IgD-negative memory B cell (primary cell): ENCODE data around the gene ALKAL2. TPM values are rescaled to one million over a fixed set of nuclear protein-coding genes. Genes with fewer than 3 reads are reported as not detected.

ENCODE experiments used
- H3K27ac Mint-ChIP-seq, 3 donors: one replicate each; pipeline ENCODE4 v1.8.0; 2020 to 2022; ENCODE audit warnings: mild to moderate bottlenecking in 3 of 3, mixed read lengths in 3 of 3, moderate library complexity in 1 of 3
- H3K27me3 Mint-ChIP-seq: one replicate; pipeline ENCODE4 v1.8.0; 2021; ENCODE audit warnings: mixed read lengths
- H3K36me3 Mint-ChIP-seq: one replicate; pipeline ENCODE4 v1.8.0; 2020; ENCODE audit warnings: mild to moderate bottlenecking, mixed read lengths
- H3K4me1 Mint-ChIP-seq, 3 donors: one replicate each; pipeline ENCODE4 v1.8.0; 2020 to 2022; ENCODE audit warnings: mixed read lengths in 3 of 3, mild to moderate bottlenecking in 1 of 3
- H3K4me3 Mint-ChIP-seq, 4 donors: one replicate each; pipeline ENCODE4 v1.8.0; 2020 to 2022; ENCODE audit warnings: mild to moderate bottlenecking in 4 of 4, mixed read lengths in 4 of 4, moderate library complexity in 3 of 4
- H3K9me3 Mint-ChIP-seq, 3 donors: one replicate each; pipeline ENCODE4 v1.8.0; 2020 to 2021; ENCODE audit warnings: mixed read lengths in 3 of 3, mild to moderate bottlenecking in 1 of 3
- polyA plus RNA-seq: library from polyadenylated mRNA; unstranded; fragments of 300-500 nt; fragmentation: Illumina TruSeq; gene quantifications from one replicate; pipeline ENCODE4 v1.2.3, GENCODE V29; 2021

Gene ALKAL2
- polyA plus RNA-seq, 1 donor from 2014 or later, result 3.5 TPM

DNA sequence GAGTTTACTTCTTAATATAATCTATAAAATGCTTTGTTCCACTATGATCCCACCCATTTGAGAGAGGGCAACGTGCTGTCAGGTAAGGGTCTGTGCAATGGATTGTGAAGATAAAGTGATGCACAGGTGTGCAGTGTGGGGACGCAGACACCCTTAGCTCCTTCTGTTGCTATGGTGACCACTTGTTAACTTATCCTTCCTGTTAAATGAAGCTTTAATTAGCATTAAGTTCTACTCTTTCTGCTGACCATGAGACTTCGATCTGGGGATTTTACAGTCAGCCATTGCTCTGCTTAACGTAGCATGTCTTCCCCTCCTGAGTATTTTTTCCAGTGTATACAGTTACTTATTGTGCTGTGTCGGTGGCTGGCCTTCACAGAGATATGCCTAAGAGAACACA is 23.1 kb upstream of the ALKAL2 start:
- Mint-ChIP-seq H3K9me3 (peaks cover 0 to 1% (median 0%) of the 10 kb centered on the region in 3 donors), H3K27ac (peak overlapping the region in 1 of 3 donors; percentile 17), H3K4me1 (peaks cover 0 to 4% (median 3%) of the 10 kb centered on the region in 3 donors), H3K27me3 (no peaks in the 10 kb centered on the region), H3K4me3 (no peak overlapping the region), H3K36me3 (no peaks in the 10 kb centered on the region)

DNA sequence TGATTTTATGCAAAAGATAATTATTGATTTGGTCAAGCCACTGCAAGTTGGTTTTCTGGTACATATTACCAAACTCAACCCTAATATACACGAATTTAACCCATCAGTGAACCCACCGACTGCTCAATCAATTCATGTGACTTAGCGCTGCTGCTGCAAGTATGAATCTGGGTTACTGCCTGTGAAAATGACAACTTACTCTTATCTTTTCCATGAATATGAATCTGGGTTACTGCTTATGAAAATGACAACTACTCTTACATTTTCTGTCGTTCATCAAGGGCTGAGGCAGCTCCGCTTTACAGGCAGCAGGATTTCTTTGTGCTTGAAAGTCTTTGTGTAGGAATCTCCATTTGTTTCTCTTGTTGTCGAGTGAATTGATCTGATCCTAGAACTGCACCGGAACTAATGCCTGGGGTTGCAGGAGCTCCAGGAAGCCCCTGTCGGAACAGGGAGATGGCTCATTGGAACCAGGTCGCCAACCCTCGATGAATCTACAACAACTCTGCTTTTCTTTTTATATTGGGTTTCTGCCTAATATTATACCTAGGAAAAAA is 22.1 kb upstream of the ALKAL2 start:
- no peak overlapping the region for H3K4me3 Mint-ChIP-seq
- peaks cover 0 to 4% (median 3%) of the 10 kb centered on the region in 3 donors for H3K4me1 Mint-ChIP-seq
- no peaks in the 10 kb centered on the region for H3K9me3 Mint-ChIP-seq
- no peaks in the 10 kb centered on the region for H3K36me3 Mint-ChIP-seq
- no peaks in the 10 kb centered on the region for H3K27me3 Mint-ChIP-seq
- no peak overlapping the region for H3K27ac Mint-ChIP-seq

- no peaks in the 10 kb centered on the region for H3K9me3 Mint-ChIP-seq
- H3K27ac Mint-ChIP-seq, result peak overlapping the region in 1 of 3 donors; percentile 27
- peak overlapping the region in 1 of 4 donors; percentile 1 for H3K4me3 Mint-ChIP-seq
Observed at GRCh38 chr2:309148-309953, 21.5 kb upstream of the ALKAL2 start.

GRCh38 chr2:305366-305765 is 17.5 kb upstream of the ALKAL2 start:
- Mint-ChIP-seq H3K4me1 (peaks cover 0 to 4% (median 0%) of the 10 kb centered on the region in 3 donors), H3K4me3 (no peak overlapping the region), H3K27ac (no peak overlapping the region), H3K9me3 (peaks cover 10 to 19% (median 18%) of the 10 kb centered on the region in 3 donors), H3K27me3 (peaks cover 2% of the 10 kb centered on the region), H3K36me3 (no peaks in the 10 kb centered on the region)

More at GRCh38 chr2:309148-309953, 21.5 kb upstream of the ALKAL2 start:
- Mint-ChIP-seq H3K36me3 (no peaks in the 10 kb centered on the region), H3K4me1 (peaks cover 0 to 4% (median 3%) of the 10 kb centered on the region in 3 donors), H3K27me3 (no peaks in the 10 kb centered on the region)

GRCh38 chr2:296354-296753 is 8.5 kb upstream of the ALKAL2 start:
- Mint-ChIP-seq H3K27me3 (peaks cover 4% of the 10 kb centered on the region), H3K9me3 (peaks cover 0 to 8% (median 2%) of the 10 kb centered on the region in 3 donors), H3K27ac (no peak overlapping the region), H3K4me3 (no peak overlapping the region), H3K36me3 (no peaks in the 10 kb centered on the region), H3K4me1 (no peaks in the 10 kb centered on the region)

DNA sequence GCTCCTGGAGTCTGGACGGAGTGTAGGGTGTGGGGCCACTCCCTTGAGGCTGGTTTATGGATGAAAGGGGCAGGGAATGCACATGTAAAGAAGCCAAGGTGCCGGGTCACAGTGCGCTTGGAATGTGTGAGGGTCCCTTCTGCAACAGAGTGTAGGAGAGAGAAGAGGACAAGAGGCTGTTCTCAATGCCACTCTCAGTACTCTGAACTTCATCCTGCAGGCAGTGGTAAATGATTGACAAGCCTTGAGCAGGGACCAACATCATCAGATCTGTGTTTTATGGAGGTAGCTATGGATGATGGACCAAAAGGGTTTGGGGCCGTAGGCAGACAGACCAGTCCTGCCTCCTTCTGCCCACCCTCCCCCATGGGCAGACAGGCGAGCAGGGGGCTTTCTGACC is 7.2 kb upstream of the ALKAL2 start:
- H3K36me3 Mint-ChIP-seq, result no peaks in the 10 kb centered on the region
- H3K4me3 Mint-ChIP-seq, result no peak overlapping the region
- H3K27me3 Mint-ChIP-seq, result peaks cover 7% of the 10 kb centered on the region
- peaks cover 0 to under 1% (median 0%) of the 10 kb centered on the region in 3 donors for H3K4me1 Mint-ChIP-seq
- no peak overlapping the region for H3K27ac Mint-ChIP-seq
- peaks cover 0 to 2% (median 0%) of the 10 kb centered on the region in 3 donors for H3K9me3 Mint-ChIP-seq

- Mint-ChIP-seq H3K4me3 (peak overlapping the region; percentile 33 to 84 (median 65)), H3K36me3 (no peaks in the 10 kb centered on the region), H3K4me1 (peaks cover 3 to 8% (median 5%) of the 10 kb centered on the region in 3 donors), H3K27me3 (peaks cover 17% of the 10 kb centered on the region), H3K27ac (no peak overlapping the region), H3K9me3 (no peaks in the 10 kb centered on the region)
Observed at GRCh38 chr2:290090-290722, 2.3 kb upstream of the ALKAL2 start.

GRCh38 chr2:289362-290089 is 1.6 kb upstream of the ALKAL2 start:
- Mint-ChIP-seq H3K36me3 (peaks cover 2% of the 10 kb centered on the region), H3K4me3 (peak overlapping the region; percentile 60 to 84 (median 74)), H3K4me1 (peaks cover 3 to 8% (median 5%) of the 10 kb centered on the region in 3 donors), H3K27ac (no peak overlapping the region), H3K9me3 (no peaks in the 10 kb centered on the region), H3K27me3 (peaks cover 18% of the 10 kb centered on the region)

DNA sequence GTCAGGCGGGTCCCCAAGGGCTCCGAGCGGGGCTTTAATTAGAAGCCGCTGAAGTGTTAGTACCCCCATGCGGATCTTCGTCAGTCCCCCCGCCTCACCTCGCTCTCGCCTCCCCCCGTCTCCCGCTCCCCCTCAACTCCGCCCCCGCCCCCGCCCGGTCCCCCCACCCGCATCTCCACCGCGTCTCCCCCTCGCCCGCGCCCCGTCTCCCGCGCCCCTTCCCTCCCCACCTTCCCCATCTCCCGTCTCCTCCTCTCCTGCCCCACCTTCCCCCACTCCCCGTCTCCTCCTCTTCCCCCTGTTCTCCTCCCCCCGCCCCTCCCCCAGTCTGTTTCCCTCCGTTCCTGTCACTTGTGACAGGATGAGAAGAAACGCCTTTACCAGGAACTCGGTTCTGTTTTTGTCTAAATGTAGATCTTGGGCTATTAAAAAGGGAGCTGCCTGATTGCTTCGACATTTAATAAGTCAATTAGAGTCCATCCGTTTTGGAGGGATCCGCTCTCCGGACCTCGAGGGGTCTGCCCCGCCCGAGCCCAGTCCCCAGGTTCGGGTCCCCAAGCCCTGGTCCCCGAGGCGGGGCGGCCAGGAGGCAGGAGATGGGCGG is 969 bp upstream of the ALKAL2 start:
- no peaks in the 10 kb centered on the region for H3K9me3 Mint-ChIP-seq
- peaks cover 18% of the 10 kb centered on the region for H3K27me3 Mint-ChIP-seq
- peaks cover 2% of the 10 kb centered on the region for H3K36me3 Mint-ChIP-seq
- H3K27ac Mint-ChIP-seq, result no peak overlapping the region
- H3K4me3 Mint-ChIP-seq, result peak overlapping the region in 2 of 4 donors; percentile 16 to 54
- H3K4me1 Mint-ChIP-seq, result peaks cover 3 to 8% (median 5%) of the 10 kb centered on the region in 3 donors

DNA sequence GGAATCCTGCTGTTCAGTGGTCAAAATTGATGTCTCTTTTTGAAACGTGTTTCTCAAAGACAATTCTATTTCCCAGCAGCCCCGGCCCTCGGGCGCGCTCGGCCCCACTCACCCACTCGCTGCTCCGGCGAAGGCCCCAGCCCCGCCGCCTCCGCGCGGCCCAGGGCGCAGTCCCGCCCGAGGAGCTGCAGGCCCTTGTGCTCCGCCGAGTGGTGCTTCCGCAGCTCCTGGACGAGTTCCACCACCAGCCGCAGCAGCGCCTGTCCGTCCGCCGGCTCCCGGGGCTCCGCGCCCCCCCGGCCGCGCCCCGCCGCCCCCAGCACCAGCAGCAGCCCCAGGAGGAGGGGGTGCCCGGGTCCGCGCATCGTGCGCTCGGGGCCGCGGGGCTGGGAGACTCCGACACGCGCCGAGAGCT is 413 bp downstream of the ALKAL2 start:
- Mint-ChIP-seq H3K9me3 (no peaks in the 10 kb centered on the region), H3K4me1 (peaks cover 3 to 8% (median 5%) of the 10 kb centered on the region in 3 donors), H3K27ac (no peak overlapping the region), H3K4me3 (peak overlapping the region in 2 of 4 donors; percentile 64 to 86), H3K36me3 (peaks cover 2% of the 10 kb centered on the region), H3K27me3 (peaks cover 18% of the 10 kb centered on the region)

GRCh38 chr2:286774-287392 is 1.0 kb downstream of the ALKAL2 start:
- H3K36me3 Mint-ChIP-seq, result peaks cover 4% of the 10 kb centered on the region
- no peaks in the 10 kb centered on the region for H3K9me3 Mint-ChIP-seq
- H3K4me1 Mint-ChIP-seq, result peaks cover 3 to 8% (median 5%) of the 10 kb centered on the region in 3 donors
- peak overlapping the region; percentile 35 to 86 (median 70) for H3K4me3 Mint-ChIP-seq
- H3K27ac Mint-ChIP-seq, result peak overlapping the region in 1 of 3 donors; percentile 59
- H3K27me3 Mint-ChIP-seq, result peaks cover 18% of the 10 kb centered on the region

DNA sequence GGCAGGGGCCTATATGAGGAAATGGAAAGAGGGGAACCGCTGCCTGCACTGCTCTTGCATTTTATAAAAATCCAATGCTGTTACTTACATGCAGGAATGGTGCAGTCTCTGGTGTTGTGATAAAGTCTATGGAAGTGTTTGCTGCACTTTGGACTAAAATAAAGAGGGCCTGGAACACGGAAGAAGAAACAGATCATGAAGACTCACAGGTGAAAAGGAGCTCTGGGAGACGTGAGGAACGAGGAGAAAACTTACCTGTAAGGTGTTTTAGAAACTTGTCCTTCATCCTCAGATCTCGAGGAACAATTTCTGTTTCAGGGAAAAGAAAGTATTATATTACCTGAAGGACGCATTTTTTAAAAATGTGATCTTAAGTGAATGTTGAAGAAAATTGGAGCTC is 1.9 kb downstream of the ALKAL2 start:
- H3K27me3 Mint-ChIP-seq, result peaks cover 16% of the 10 kb centered on the region
- H3K4me1 Mint-ChIP-seq, result peaks cover 3 to 8% (median 5%) of the 10 kb centered on the region in 3 donors
- H3K4me3 Mint-ChIP-seq, result peak overlapping the region in 3 of 4 donors; percentile 31 to 74 (median 51)
- H3K9me3 Mint-ChIP-seq, result no peaks in the 10 kb centered on the region
- H3K36me3 Mint-ChIP-seq, result peaks cover 5% of the 10 kb centered on the region
- H3K27ac Mint-ChIP-seq, result peak overlapping the region in 1 of 3 donors; percentile 37

DNA sequence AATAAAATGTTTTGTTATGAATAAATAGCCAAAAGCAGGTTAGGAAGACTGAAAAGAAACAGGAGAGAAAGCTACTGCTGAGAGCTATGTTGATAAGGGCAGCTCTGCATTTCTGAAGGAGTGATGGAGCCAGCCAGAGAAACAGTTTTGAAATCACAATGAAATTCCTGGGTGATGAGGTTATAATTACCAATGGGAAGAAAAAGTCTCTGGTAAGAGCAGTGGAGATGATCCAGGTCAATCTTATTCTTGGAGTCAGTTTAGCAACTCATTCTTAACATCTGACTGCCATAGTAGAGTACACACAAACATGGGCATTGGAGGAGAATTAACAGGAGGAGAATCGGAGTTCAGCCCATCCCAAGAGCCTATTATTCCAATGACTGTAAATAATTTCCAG is 2.4 kb downstream of the ALKAL2 start:
- H3K27me3 Mint-ChIP-seq, result peaks cover 16% of the 10 kb centered on the region
- no peaks in the 10 kb centered on the region for H3K9me3 Mint-ChIP-seq
- H3K4me3 Mint-ChIP-seq, result peak overlapping the region in 3 of 4 donors; percentile 31 to 74 (median 51)
- peak overlapping the region in 1 of 3 donors; percentile 37 for H3K27ac Mint-ChIP-seq
- peaks cover 3 to 8% (median 5%) of the 10 kb centered on the region in 3 donors for H3K4me1 Mint-ChIP-seq
- peaks cover 5% of the 10 kb centered on the region for H3K36me3 Mint-ChIP-seq
